AG04450 (cell line): Measurements from ENCODE around the gene ATM. TPM values are rescaled to one million over a fixed set of nuclear protein-coding genes. Genes with fewer than 3 reads are reported as not detected.
A peak's percentile ranks its signal among the peaks of the same experiment; 100 is the strongest.

Experiments
- CTCF ChIA-PET: fragments of 300-600, 350-600 bp; formaldehyde crosslinking; extraction: SDS; loops from one replicate; lab custom pipeline; 2022; ENCODE audit warnings: antibody characterized with exemption, inconsistent platforms; lab: Charles Lee
- POLR2A ChIA-PET: fragments of 350-600 bp; formaldehyde crosslinking; extraction: SDS; loops from one replicate; lab custom pipeline; 2021; ENCODE audit warnings: antibody characterized with exemption, inconsistent platforms; lab: Yijun Ruan, JAX
- DNase-seq: peaks from one replicate; pipeline ENCODE4 v3.0.0-alpha.2; 2011; ENCODE audit warnings: low read depth, low spot score
- H3K27ac ChIP-seq: one replicate; pipeline ENCODE4 v1.5.1; 2012; ENCODE audit warnings: low read depth, low read length, control low read depth
- H3K27me3 ChIP-seq: one replicate; pipeline ENCODE4 v1.6.0; 2012; ENCODE audit warnings: low read length; ENCODE audit not compliant: control insufficient read depth, insufficient read depth
- H3K4me3 ChIP-seq: 2 replicates; pipeline ENCODE4 v1.5.1; 2011; ENCODE audit warnings: mild to moderate bottlenecking, low read depth, low read length, control low read depth
- H3K9me3 ChIP-seq: 2 replicates; pipeline ENCODE4 v1.5.1; 2012; ENCODE audit warnings: low read length; ENCODE audit not compliant: control insufficient read depth, insufficient read depth
- polyA plus RNA-seq: library from polyadenylated mRNA; depleted of rRNA; stranded (reverse); fragments of >200 nt; gene quantifications from 2 replicates; pipeline ENCODE4 v1.2.3, GENCODE V29; 2011
- TF ChIP-seq, protein P1 (sequence below): IDR thresholded peaks from 2 replicates; pipeline ENCODE4 v1.5.1; 2011; ENCODE audit warnings: low read depth, low read length, control low read depth, inconsistent platforms

The ATM gene
- polyA plus RNA-seq, 1 experiment, result 53.2 TPM

DNA sequence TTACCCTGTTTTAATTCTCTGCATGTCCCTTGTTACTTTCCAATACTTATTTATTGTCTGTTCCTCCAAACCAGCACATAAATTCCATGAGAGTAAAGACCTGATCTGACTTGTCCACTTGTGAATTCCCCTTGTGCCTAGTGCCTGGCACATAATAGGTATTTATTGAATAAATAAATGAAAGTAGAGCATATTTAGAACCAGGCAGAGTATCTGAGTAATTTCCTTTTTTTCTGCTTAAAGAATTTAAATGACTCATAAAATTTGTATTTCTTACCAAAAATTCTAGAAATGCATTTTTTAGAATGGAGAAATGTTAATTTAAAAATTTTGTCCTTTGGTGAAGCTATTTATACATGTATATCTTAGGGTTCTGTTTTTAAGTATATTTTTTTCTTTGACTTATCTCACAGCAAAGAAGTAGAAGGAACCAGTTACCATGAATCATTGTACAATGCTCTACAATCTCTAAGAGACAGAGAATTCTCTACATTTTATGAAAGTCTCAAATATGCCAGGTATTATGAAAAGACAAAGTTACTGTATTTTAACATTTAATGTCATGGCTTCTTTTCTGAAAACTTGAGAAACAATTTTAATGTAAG, 96.8 kb downstream of the ATM start:
- no peaks in the 10 kb centered on the region for H3K9me3 ChIP-seq
- DNase-seq, result no peak
- ChIA-PET CTCF (no interaction called here), POLR2A (no interaction called here)
- peak overlapping the region; percentile 21 for H3K27ac ChIP-seq
- no peaks in the 10 kb centered on the region for H3K27me3 ChIP-seq
- TF ChIP-seq, protein P1, sequence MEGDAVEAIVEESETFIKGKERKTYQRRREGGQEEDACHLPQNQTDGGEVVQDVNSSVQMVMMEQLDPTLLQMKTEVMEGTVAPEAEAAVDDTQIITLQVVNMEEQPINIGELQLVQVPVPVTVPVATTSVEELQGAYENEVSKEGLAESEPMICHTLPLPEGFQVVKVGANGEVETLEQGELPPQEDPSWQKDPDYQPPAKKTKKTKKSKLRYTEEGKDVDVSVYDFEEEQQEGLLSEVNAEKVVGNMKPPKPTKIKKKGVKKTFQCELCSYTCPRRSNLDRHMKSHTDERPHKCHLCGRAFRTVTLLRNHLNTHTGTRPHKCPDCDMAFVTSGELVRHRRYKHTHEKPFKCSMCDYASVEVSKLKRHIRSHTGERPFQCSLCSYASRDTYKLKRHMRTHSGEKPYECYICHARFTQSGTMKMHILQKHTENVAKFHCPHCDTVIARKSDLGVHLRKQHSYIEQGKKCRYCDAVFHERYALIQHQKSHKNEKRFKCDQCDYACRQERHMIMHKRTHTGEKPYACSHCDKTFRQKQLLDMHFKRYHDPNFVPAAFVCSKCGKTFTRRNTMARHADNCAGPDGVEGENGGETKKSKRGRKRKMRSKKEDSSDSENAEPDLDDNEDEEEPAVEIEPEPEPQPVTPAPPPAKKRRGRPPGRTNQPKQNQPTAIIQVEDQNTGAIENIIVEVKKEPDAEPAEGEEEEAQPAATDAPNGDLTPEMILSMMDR, result no peak
- no peak overlapping the region for H3K4me3 ChIP-seq

DNA sequence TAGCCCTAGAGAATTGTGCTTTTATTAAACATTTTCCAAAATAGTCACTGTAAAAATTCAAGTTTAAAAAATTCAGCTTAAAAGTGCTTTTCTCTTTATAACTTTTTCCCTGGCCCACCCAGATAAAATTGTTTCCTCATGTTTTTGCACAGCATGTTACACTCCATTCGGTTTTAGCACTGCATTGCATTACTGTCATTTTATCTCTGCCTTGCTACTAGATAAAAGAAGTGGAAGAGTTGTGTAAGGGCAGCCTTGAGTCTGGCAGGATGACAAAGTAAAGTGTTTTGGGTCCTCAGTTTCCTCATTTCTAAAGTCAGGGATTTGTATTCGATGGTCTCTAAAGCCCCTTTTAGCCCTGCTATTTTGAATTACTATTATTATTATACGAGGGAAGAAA, 99.8 kb downstream of the ATM start:
- H3K4me3 ChIP-seq, result no peak overlapping the region
- ChIA-PET POLR2A (no interaction called here), CTCF (no interaction called here)
- H3K27ac ChIP-seq, result no peak overlapping the region
- no peak for DNase-seq
- H3K9me3 ChIP-seq, result no peaks in the 10 kb centered on the region
- no peaks in the 10 kb centered on the region for H3K27me3 ChIP-seq
- TF ChIP-seq, protein P1, result no peak

DNA sequence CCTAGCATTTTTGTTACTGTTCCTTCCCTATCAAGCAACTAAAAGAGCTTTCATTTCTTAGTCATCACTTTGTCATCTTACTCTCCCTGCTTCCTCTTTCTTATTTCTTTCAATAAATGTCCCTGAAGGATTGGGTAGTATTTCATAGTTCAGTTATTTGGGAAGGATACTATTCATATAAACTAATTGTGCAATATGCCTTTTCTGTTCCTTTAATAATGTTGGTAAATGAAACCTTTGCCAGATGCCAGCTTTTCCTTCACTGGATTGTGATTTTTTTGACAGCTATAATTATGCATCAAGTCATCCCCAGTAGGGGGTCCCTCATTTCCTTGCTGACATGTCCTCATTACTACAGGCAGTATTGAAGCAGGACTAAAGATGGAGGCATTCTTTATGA, 101.7 kb downstream of the ATM start:
- Histone ChIP-seq H3K9me3 (no peaks in the 10 kb centered on the region), H3K27me3 (no peaks in the 10 kb centered on the region), H3K27ac (no peak overlapping the region), H3K4me3 (no peak overlapping the region)
- ChIA-PET CTCF (no interaction called here), POLR2A (interaction anchor here (1.2 kb wide), 1 partner anchor 102 kb away, joined by 3 read pairs; the partner anchor contains the start of gene NPAT)
- DNase-seq, result no peak
- TF ChIP-seq, protein P1, result no peak

DNA sequence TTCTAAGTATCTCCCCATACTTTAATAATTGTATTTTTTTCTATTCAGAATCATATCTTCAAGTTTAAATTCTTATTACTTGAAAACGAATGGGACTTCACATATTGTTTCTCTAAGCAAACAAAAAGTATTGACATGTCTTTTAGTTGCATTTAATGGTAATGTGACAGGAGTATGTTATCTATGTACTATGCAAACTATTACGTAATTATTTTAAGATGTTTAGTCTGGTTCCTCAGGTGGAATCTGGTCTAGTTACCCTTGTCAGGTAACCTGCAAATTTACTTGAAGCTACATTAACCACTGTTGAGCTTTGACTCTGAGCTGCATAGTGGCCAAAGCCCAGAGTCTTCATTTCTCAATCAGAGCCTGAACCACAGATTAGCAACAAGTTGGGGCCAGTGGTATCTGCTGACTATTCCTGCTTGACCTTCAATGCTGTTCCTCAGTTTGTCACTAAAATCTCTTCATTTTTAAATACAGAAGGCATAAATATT, 110.6 kb downstream of the ATM start:
- no peak overlapping the region for H3K27ac ChIP-seq
- no peak for DNase-seq
- TF ChIP-seq, protein P1, result no peak
- POLR2A ChIA-PET, result no interaction called here
- no peak overlapping the region for H3K4me3 ChIP-seq
- no peaks in the 10 kb centered on the region for H3K27me3 ChIP-seq
- no peaks in the 10 kb centered on the region for H3K9me3 ChIP-seq
- CTCF ChIA-PET, result no interaction called here

DNA sequence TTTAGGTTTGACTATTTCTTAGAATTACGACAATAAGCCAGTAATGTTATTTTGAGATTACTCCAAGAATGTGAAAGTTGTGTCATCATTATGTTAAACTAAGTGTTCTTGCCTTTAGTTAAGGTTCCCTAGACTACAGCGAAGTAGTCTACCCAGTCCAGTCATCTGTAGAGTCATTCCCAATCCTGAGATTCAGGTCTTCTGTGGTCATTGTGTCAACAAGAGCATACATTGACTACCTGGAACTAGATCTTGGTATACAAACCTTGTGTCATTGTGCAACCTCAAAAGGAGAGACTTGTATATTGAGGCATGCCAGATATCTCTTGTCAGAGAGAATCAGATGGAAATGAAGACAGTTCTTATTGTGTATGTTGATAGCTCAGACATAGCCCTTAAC, 115.9 kb downstream of the ATM start:
- Histone ChIP-seq H3K4me3 (no peak overlapping the region), H3K27ac (no peak overlapping the region), H3K27me3 (no peaks in the 10 kb centered on the region), H3K9me3 (no peaks in the 10 kb centered on the region)
- TF ChIP-seq, protein P1, result no peak
- no peak for DNase-seq
- ChIA-PET CTCF (interaction anchor here (0.6 kb wide), 1 partner anchor 435 kb away, joined by 3 read pairs; no protein-coding TSS in a partner anchor), POLR2A (no interaction called here)
